GM19438 (cell line): Measurements from ENCODE around the gene SMIM20.

Source experiments
- ATAC-seq: cut with Tn5 transposase; IDR thresholded peaks from one replicate; pipeline ENCODE4 v1.9.1; 2021; ENCODE audit warnings: low read depth; ENCODE audit not compliant: unreplicated experiment

SMIM20 gene

DNA sequence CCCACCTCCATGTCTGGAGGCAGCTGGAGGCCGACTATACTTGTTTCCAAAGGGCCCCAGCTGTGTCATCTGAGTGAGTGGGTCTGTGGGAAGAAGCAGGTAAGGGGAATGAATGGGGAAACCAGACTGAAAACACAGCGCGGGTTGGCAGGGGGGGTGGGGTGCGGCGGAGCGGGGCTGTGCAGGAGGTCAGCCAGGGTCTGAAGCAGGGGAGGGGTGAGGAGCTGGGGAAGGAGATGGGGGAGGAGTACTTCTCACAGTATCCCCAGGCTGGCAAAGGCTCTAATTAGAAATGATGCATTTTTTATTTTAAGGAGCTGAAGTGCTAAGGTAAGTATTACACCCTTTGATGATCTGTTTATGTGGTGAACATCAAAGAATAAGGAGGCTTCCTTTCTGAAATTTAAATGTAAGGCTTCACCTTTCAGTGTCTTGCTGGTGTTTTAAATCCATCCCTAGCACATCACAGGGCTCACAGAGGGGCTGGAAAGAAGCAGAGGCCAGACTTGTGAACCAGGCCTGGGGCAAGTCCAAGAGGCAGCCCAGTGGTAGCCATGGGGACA, 37.5 kb downstream of the SMIM20 start:
- ATAC-seq: no peak

DNA sequence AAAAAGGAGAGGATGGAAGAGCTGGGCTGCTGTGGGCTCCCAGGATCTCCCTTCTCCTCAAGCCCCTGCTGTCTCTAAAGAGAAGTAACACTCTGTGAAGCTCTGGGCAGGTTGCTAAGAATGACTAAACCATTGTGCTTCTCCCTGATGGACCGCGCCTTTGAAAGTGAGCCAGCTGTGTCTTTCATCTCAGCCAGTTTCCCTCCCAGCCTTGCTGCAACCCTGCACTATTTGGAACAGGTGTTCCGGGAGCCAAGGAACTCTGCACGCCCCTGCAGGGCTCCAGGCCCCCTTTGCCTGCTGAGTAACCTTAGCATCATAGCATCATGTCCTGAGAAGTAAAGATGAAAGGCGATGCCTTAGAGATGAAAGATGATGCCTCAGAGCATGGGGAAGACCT, 39.7 kb downstream of the SMIM20 start:
- ATAC-seq: no peak

DNA sequence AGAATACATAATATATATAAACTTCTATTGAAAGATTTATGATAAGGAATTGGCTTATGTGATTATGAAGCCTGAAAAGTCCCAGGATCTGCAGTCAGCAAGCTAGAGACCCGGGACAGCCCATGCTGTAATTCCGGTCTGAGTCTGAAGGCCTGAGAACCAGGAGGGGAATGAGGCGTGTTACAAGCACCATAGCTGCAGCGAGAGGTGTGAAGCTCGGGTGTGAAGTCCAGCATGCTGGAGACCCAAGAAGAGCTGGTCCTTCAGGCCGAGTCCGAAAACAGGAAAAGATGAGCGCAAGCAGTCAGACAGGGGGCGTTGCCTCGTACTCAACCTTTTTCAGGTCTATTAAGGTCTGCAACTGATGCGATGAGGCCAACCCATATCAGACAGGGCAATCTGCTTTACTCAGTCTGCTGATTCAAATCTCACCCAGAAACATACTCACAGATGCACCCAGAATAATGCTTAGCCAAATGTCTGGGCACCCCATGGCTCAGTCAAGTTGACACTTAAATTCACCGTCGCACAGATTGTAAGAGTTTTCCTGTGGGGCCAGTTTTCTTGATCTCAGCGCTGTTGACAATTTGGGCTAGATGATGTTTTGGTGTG, 40.4 kb downstream of the SMIM20 start:
- ATAC-seq: no peak

DNA sequence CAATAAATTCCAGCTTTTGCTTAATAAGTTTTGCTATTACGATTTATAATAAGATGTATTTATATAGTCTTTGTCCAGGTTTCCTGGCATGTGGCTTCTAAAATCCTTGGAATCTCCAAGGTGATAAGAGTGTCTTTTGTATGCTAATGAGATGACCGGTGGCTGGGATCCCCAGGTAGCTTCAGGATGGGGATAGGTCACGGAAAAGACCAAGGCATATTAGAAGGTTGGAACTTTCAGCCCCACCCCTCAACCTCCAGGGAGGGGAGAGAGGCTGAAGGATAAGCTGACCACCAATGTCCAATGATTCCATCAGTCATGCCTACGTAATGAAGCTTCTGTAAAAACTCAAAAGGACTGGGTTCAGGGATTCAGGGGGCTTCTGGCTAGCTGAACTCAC, 41.7 kb downstream of the SMIM20 start:
- ATAC-seq: no peak

DNA sequence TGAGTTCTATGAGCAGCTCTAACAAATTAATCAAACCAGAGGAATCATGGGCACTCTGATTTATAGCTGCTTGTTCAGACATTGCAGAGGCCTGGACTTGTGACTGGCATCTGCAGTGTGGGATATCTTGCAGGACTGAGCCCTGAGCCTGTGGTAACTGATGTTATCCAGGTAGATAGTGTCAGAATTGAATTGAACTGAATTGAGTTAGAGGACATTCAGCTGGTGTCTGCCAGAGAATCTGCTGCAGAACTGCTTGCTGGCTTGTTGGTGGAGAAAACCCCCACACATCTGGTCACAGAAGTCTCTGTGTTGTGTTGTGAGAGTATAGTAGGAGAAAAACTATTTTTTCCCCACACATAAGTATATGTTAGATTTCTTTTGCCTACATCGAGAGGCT, 42.2 kb downstream of the SMIM20 start:
- no peak for ATAC-seq

DNA sequence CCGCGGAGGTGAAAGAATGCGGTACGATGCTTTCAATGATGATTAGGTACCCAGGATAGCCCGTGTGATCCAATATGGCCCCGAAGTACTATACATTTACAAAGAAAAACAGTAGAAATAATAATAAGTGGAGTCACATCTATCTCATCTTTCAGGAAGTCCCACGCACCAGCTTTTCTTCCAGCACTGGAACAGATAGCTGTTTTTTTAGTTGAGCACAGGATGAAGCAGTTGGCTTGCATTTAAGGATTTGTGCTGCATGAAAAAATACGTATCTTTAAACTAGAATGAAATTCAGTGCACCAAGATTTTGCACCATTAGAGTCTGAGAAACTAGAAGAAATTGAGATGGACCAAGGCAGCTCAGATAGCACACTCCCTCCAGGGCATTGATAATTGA, 44.1 kb downstream of the SMIM20 start:
- ATAC-seq: no peak

DNA sequence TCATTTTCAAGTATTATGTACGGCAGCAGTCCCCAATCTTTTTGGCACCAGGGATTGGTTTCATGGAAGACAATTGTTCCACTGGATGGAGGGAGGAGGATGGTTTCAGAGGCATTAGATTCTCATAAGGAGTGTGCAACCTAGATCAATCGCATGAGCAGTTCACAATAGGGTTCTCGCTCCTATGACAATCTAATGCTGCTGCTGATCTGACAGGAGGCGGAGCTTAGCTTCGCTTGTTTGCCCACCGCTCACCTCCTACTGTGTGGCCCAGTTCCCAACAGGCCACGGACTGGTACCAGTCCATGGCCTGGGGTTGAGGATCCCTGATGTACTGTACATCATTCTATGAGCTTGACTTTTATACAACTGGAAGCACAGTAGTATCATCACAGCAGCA, 48.4 kb downstream of the SMIM20 start:
- ATAC-seq: no peak

DNA sequence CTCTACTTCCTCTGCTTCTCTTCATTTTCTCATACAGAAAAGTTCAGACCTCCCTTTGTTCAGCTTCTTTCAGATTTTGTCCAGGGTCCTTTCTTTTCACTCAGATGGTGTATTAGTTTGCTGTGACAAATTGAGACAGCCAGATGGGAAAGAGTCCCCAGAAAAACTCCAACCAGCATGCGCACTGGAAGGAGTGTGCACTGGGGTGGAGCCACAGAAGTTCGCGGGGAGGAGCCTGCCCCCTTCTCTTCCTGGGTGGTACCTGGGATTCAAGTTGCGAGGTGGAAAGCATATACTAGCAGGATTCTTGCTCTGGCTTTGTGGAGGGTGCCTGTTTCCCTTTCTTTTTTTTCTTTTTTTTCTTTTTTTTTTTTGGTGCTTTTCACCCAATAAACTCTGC, 51.6 kb downstream of the SMIM20 start:
- no peak for ATAC-seq

DNA sequence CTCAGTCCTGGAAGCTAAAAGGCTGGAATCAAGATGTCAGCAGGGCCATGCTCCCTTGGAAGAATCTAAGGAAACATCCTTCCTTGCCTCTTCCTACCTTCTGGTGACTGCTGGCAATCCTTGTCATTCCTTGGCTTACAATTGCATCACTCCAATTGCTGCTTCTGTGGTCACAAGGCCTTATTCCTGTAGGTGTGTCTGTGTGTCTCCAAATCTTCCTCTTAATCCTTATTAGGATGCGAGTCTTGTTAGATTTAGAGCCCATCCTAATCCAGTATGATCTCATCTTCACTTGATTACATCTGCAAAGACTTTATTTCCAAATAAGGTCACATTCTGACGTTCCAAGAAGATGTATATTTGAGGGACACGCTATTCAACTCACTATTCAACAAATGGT, 52.2 kb downstream of the SMIM20 start:
- ATAC-seq: no peak

DNA sequence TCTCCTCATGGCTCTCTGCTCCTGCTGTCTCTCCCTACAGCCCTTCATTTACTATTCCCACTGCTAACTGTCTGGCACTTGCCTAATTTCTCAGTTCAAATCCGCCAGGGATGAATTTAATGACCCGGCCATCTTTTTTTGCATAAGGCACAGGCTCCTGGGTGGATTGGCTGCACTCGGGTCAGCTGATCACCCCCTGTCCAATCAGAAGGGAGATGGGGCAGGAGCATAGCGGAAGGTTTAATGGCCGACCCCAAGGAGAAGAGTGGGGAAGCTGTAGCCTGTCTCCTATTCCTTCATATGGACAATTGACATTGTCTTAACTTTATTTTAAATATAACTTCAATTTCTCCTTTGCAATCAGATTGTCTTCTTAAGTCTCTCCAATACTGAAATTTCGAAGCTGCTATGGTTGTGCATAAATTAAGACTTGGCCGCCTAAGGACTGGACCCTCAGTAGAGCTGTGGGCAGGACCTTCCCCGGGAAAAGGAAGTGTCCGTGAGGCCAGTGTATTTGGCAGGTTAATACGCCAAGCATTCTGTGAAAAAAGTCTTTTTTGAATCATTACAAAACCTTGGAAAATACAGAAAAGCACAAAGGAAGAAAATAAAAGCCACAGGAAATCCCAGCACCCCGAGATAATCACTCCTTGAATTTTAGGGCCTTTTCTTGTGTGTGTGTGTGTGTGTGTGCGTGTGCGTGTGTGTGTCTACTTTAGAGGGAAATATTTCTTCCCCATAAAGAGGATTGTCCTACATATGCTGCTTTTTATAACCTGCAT, 55.5 kb downstream of the SMIM20 start:
- no peak for ATAC-seq

DNA sequence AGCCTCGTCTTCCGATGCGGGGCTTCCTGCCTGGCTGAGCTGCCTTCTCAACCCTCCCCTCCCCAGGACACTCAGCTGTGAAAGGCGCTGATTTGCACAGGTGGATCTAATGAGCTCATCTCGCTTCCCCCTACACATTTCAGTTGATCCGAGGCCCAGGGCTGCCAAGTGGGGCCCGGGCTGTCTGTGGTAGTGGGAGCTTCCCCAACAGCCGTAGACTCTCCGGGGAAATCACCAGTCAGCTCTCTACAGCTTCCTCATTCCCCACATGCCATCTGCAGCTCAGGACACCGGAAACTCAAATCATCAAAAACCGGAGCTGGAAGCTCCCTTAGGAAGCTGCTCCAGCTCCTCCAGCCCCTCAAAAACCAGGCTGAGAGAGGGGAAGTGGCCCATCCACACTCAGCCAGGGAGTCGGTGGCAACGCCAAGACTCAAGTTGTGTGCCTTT, 56.2 kb downstream of the SMIM20 start:
- ATAC-seq: peak; percentile 71

DNA sequence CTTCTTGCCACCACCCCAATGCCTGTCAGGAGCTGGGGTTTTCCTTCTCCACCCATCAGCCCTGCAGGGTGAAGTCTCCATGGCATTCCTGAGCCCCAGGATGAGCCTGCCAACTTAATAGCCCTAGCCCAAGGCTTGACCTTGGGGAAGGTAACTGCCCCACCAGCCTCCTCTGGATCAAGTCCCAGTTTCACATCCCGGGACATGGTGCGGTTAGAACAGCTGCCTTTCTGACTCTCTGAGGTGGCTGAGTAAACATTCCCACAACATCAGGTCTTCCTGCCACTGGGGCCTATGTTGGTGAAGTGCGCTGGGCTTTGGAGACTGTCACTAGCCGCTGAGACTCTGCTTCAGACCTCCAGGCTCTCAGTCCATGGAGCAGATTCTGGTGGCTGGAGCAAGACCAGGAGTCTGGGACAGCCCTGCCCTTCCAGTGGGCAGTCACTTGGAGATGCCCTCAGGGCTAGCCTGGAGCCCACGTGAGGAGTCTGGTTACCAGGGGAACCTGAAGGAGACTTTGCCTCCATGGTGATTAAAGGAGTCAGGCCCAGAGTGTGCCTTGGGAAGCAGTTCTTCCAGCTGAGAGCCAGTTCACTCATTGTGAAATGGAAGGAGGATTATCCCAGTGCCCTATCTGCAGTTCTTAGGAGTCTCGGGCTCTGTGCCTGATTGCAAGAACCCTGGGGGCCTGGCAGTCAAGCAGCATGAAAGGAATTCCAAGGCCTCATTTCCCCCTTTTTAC, 56.8 kb downstream of the SMIM20 start:
- no peak for ATAC-seq

DNA sequence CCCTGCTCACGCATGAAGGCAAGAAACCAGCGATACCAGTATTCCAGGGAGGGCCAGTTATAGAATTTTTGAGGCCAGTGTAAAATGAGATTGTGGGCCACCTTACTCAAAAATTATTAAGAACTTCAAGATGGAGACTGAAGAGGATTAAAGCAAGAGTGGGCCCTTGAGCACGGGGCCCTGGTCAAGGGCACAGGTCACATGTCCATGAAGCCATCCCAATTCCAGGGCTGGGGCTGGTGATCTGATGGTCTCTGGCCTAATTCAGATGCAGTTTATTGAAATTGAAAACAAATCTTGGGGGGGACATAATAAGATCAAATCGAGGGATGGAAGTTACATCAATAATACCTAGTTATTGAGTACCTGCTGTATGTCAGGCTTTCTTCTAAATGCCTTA, 58.3 kb downstream of the SMIM20 start:
- no peak for ATAC-seq

DNA sequence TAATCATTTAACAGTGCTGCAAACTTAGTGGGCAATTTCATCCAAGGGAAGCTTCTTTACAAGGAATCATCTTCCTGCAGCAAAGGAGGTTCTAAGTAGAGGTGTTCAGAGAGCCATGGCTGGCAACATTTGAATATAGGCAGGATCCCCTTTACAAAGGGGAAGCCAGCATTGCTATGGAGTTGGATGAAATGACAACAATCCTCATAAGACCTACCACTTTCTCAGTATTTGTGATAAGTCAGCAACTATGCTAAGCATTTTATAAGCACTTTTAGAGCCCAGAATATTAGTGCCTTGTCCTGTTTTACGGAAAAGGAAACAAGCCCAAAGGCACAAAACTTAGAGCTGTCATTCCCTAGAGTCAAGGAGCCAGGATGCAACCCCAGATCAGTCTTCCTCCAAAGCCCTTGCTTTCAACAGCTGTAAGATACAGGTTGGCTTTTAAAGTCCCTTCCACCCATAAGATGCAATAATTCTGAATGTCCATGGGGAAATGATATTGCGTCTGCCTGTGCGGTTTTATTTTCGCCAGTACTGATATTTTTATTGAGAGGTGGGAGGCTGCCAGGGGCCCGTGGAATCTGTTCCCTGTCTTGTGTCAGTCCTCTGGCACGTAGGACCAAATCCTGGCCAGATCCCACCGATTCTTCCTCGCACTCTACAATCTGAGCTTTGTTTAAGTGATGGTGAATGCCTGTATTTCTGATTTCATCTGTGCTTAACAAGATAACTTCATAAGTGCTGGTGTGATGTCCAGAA, 59.1 kb downstream of the SMIM20 start:
- no peak for ATAC-seq

DNA sequence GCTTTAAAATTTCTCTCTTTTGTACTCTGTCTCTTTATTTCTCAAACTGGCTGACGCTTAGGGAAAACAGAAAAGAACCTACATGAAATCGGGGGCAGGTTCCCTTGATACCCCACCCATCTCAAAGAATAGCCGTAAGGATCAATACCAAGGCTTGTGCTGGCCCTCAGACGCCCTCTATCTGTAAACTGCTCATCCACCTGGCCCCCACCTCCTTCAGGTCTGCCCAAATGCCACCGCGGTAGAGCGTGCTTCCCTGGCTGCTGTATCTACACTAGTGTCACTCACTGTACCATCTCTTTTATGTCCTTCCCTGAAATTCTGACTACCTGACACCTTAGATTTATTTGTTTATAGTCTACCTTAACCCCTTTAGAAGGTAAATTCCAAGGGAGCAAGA, 62.8 kb downstream of the SMIM20 start:
- ATAC-seq: no peak

DNA sequence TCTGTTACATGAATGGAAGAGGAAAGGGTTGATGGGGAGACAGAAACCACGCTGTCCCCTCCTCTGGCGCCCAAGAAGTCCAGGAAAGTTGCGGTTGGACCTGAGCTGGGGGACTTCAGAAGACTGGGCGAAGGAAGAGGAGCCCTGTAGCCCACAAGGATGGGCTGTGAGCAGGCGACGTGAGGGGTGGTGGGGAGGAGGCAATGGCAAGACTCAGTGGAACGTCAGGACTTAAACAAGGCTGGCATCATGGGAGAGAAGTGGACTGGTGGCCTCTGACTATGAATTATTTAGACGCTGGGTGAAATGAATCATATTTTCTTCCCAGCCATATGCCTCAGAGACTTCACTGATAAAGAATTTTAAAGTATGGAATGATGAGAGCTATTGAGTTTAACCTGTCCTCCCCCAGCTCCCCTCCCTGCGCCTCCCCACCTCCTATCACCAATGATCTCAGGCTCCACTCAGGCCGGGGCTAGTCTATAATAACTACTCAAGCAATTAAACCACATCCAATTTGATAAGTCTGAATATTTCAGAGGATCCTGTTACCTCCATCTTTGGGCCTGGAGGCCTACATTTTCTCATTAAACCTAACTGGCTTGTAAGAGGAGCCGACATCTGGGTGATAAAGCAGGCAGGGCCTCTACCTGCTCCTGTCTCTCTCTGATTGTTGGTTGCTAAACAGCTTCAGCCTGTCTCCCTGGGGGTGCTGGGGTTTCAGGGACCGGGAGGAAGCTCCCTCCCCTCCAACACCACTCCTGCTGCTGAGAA, 63.6 kb downstream of the SMIM20 start:
- no peak for ATAC-seq

DNA sequence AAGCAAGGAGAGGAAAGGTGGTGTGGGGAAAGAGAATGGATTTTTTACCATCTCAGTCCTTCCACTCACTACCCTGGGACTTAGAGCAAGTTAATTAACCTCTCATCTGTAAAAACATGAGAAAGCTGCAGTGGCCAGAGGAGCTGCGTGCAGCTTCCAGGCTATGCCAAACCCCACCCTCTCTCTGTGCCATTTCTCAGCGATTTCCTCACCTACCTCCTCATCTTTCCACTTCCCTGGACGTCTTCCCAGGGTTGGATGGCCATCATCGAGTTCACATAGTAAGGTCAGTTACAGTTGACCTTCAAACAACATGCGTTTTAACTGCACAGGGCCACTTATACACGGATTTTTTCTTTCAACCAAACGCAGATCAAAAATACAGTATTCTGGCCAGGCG, 64.3 kb downstream of the SMIM20 start:
- ATAC-seq: no peak
